Activated T-helper 17 cell treated with anti-CD3 and anti-CD28 coated beads, Interleukin-2, amount 50 U/mL, for 72 hours (primary cell): ENCODE measurements around the gene MAB21L4. TPM values are rescaled to one million over a fixed set of nuclear protein-coding genes. Genes with fewer than 3 reads are reported as not detected.

Experiments used
- ATAC-seq: fragments of 150-1000 bp; cut with Tn5 transposase; replicated peaks from 2 replicates; pipeline ENCODE4 v1.10.0; 2021; ENCODE audit warnings: mild to moderate bottlenecking, moderate library complexity
- H3K27ac Mint-ChIP-seq: one replicate; pipeline ENCODE4 v1.8.0; 2022; ENCODE audit warnings: mixed read lengths
- H3K27me3 Mint-ChIP-seq: one replicate; pipeline ENCODE4 v1.8.0; 2022; ENCODE audit warnings: mixed read lengths
- H3K36me3 Mint-ChIP-seq: one replicate; pipeline ENCODE4 v1.8.0; 2022; ENCODE audit warnings: low read depth, mild to moderate bottlenecking, mixed read lengths
- H3K4me1 Mint-ChIP-seq: one replicate; pipeline ENCODE4 v1.8.0; 2022; ENCODE audit warnings: mixed read lengths
- H3K4me3 Mint-ChIP-seq: one replicate; pipeline ENCODE4 v1.8.0; 2022; ENCODE audit warnings: mild to moderate bottlenecking, mixed read lengths
- H3K9me3 Mint-ChIP-seq: one replicate; pipeline ENCODE4 v1.8.0; 2022; ENCODE audit warnings: mixed read lengths
- total RNA-seq, 2 donors: library from RNA; stranded (reverse); gene quantifications; one replicate each; pipeline ENCODE4 v1.2.3, GENCODE V29; 2022

MAB21L4 gene
- total RNA-seq, 2 donors from 2014 or later = not detected

GRCh38 chr2:240873805-240874714 lies 21.9 kb downstream of the MAB21L4 start:
- H3K27ac Mint-ChIP-seq = no peak overlapping the region
- H3K27me3 Mint-ChIP-seq = no peaks in the 10 kb centered on the region

GRCh38 chr2:240873098-240873788 lies 22.7 kb downstream of the MAB21L4 start:
- H3K9me3 Mint-ChIP-seq = no peaks in the 10 kb centered on the region
- H3K36me3 Mint-ChIP-seq = no peaks in the 10 kb centered on the region
- H3K27ac Mint-ChIP-seq = no peak overlapping the region
- H3K4me3 Mint-ChIP-seq = no peak overlapping the region
- no peak for ATAC-seq
- H3K27me3 Mint-ChIP-seq = no peaks in the 10 kb centered on the region
- H3K4me1 Mint-ChIP-seq = no peaks in the 10 kb centered on the region

More at GRCh38 chr2:240873805-240874714, 21.9 kb downstream of the MAB21L4 start:
- H3K4me1 Mint-ChIP-seq = no peaks in the 10 kb centered on the region
- ATAC-seq = no peak
- no peak overlapping the region for H3K4me3 Mint-ChIP-seq
- no peaks in the 10 kb centered on the region for H3K36me3 Mint-ChIP-seq
- no peaks in the 10 kb centered on the region for H3K9me3 Mint-ChIP-seq

GRCh38 chr2:240872317-240873097 lies 23.4 kb downstream of the MAB21L4 start:
- H3K4me1 Mint-ChIP-seq = no peaks in the 10 kb centered on the region
- H3K4me3 Mint-ChIP-seq = no peak overlapping the region
- H3K27ac Mint-ChIP-seq = no peak overlapping the region
- peaks cover 6% of the 10 kb centered on the region for H3K27me3 Mint-ChIP-seq
- no peaks in the 10 kb centered on the region for H3K36me3 Mint-ChIP-seq
- no peaks in the 10 kb centered on the region for H3K9me3 Mint-ChIP-seq
- ATAC-seq = no peak

DNA sequence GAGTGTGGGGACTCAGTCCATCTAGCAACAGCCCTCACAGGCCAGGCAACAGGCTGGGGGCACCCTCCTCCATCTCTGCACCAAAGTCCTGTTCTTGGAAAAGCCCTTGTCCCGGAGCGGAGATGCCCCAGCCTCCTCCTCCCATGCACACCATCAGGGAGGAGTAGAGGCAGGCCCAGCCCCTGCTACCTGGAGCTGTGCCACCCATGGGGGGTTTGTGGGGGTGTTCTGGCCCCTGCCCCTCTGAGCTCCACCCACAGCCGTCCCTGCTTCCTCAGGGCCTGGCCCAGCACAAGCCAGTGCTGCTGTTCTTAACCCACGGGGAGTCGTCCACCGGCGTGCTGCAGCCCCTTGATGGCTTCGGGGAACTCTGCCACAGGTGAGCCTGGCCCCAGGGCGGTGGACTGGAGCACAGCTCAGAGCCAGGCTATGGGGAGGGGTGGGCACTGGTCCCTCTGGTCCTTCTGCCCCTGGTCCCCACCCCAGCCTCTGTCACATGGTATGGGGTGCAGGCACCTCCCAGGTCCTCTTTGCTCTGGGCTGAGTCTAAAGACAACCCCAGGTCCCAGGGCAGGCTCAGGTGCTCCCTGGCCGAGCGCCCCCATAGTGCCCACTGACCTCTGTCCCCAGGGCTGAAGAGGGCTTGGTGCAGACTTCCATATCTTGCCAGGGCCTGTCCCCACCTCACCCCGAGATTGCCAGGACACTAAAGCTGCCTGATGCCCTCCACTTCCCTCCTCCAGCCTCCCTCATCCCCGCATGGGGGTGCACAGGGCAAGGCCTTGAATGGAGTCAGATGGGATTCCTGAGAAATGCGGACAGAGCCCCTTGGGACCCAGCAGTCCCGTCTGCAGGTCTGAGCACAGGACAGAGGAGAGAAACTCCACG lies 24.6 kb downstream of the MAB21L4 start:
- no peak overlapping the region for H3K27ac Mint-ChIP-seq
- ATAC-seq = no peak
- no peaks in the 10 kb centered on the region for H3K9me3 Mint-ChIP-seq
- H3K4me3 Mint-ChIP-seq = no peak overlapping the region
- no peaks in the 10 kb centered on the region for H3K36me3 Mint-ChIP-seq
- H3K4me1 Mint-ChIP-seq = no peaks in the 10 kb centered on the region
- H3K27me3 Mint-ChIP-seq = peaks cover 9% of the 10 kb centered on the region

DNA sequence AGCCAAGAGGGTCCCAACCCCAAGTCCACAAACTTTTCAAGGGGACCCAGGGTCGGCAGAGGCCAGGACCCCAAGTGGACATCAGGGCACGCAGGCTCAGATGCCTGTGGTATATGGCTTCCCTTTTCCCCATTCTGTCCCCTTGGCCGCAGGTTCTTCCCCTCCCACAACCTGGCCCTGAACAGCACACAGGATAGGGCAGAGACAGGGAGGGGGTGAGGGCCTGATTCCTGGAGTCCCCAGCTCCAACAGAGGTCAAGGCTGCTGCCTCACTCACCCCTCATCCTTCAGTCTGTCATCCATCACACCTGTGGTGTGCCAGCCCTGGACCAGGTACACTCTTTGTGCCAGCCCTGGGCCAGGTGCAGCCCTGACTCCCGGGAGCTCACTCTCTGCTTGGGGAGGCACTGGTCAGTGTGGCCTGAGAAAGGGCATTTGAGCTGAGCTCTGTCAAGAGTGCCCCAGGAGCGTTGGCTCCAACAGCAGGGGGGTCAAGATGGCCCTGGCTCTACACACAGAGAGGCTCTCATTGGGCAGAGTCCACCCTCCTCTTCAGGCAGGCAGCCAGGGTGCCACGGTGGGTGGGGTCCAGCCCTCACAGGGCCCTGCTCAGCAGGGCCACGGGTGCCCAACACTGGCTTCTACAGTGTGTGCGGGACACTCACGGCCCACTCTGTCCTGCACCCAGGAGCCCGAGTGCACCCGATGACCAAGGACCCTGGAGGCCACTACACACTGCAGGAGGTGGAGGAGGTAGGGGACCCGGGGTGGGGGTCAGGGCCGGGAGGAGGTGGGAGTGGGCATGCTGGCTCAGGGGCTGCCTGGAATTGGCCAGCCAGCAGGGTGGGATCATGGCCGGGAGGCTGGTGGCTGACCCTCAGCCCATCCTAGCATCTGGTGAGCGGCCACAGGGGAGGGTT lies 25.7 kb downstream of the MAB21L4 start:
- ATAC-seq = no peak
- Mint-ChIP-seq H3K36me3 (no peaks in the 10 kb centered on the region), H3K4me1 (no peaks in the 10 kb centered on the region), H3K4me3 (no peak overlapping the region), H3K27ac (no peak overlapping the region), H3K9me3 (no peaks in the 10 kb centered on the region), H3K27me3 (peaks cover 9% of the 10 kb centered on the region)

GRCh38 chr2:240869109-240869955 lies 26.6 kb downstream of the MAB21L4 start:
- Mint-ChIP-seq H3K4me1 (no peaks in the 10 kb centered on the region), H3K27ac (no peak overlapping the region), H3K36me3 (no peaks in the 10 kb centered on the region), H3K9me3 (no peaks in the 10 kb centered on the region), H3K27me3 (peaks cover 9% of the 10 kb centered on the region), H3K4me3 (no peak overlapping the region)
- no peak for ATAC-seq

DNA sequence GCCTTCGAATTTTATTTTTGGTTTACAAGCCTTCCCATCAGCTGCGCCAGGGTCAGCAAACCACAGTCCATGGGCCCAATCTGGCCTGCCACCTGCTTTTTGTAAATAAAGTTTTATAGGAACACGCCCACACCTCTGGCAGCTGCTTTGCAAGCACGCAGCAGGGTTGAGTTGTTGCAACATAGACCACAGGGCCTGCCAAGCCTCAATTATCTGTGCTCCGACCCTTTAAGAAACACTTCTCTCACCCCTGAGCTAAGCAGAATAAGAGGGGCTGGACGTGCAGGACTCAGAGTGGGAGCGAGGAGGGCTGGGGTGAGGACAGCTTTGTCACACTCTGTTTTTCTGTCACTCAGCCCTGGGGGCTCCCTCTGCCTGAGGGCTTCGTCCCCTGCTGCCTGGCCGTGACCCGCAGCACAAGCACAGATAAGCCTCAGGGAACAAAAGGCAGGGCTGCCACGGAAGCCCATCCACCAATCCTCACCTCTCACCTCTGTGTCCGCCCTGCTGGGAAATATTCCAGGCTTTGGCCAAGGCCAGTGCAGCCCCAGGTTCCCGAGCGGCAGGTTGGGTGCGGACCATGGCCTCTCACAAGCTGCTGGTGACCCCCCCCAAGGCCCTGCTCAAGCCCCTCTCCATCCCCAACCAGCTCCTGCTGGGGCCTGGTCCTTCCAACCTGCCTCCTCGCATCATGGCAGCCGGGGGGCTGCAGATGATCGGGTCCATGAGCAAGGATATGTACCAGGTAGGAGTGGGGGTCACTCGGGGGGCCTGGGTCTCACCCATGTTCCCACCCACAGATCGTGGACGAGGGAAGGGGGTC lies 27.5 kb downstream of the MAB21L4 start, which contains the start of gene AGXT:
AGXT (plus strand) TSS at position 539 of the 823 bp plus-strand sequence; CDS start at position 581, 42 bp downstream.
- Mint-ChIP-seq H3K9me3 (no peaks in the 10 kb centered on the region), H3K4me1 (no peaks in the 10 kb centered on the region), H3K36me3 (no peaks in the 10 kb centered on the region), H3K27me3 (peaks cover 9% of the 10 kb centered on the region), H3K4me3 (no peak within 1 kb of the TSS), H3K27ac (no peak within 1 kb of the TSS)
- ATAC-seq = no peak

GRCh38 chr2:240865391-240865790 lies 30.6 kb downstream of the MAB21L4 start:
- no peaks in the 10 kb centered on the region for H3K36me3 Mint-ChIP-seq
- H3K4me3 Mint-ChIP-seq = no peak overlapping the region
- H3K9me3 Mint-ChIP-seq = no peaks in the 10 kb centered on the region
- no peak for ATAC-seq
- no peak overlapping the region for H3K27ac Mint-ChIP-seq
- H3K4me1 Mint-ChIP-seq = no peaks in the 10 kb centered on the region
- H3K27me3 Mint-ChIP-seq = peaks cover 9% of the 10 kb centered on the region

- Mint-ChIP-seq H3K4me3 (no peak overlapping the region), H3K9me3 (no peaks in the 10 kb centered on the region), H3K4me1 (no peaks in the 10 kb centered on the region), H3K27ac (no peak overlapping the region), H3K27me3 (peaks cover 9% of the 10 kb centered on the region), H3K36me3 (no peaks in the 10 kb centered on the region)
- no peak for ATAC-seq
Measured at GRCh38 chr2:240864475-240864874, 31.5 kb downstream of the MAB21L4 start.

GRCh38 chr2:240861547-240861946 lies 34.4 kb downstream of the MAB21L4 start:
- Mint-ChIP-seq H3K9me3 (no peaks in the 10 kb centered on the region), H3K27me3 (no peaks in the 10 kb centered on the region), H3K4me1 (no peaks in the 10 kb centered on the region), H3K36me3 (no peaks in the 10 kb centered on the region), H3K27ac (no peak overlapping the region), H3K4me3 (no peak overlapping the region)
- ATAC-seq = no peak

GRCh38 chr2:240858871-240859270 lies 37.1 kb downstream of the MAB21L4 start:
- no peak overlapping the region for H3K27ac Mint-ChIP-seq
- H3K4me3 Mint-ChIP-seq = no peak overlapping the region
- no peaks in the 10 kb centered on the region for H3K4me1 Mint-ChIP-seq
- peaks cover 4% of the 10 kb centered on the region for H3K9me3 Mint-ChIP-seq
- H3K27me3 Mint-ChIP-seq = no peaks in the 10 kb centered on the region
- no peak for ATAC-seq
- no peaks in the 10 kb centered on the region for H3K36me3 Mint-ChIP-seq
